ENCODE data around the gene PLEKHG7.

DNA sequence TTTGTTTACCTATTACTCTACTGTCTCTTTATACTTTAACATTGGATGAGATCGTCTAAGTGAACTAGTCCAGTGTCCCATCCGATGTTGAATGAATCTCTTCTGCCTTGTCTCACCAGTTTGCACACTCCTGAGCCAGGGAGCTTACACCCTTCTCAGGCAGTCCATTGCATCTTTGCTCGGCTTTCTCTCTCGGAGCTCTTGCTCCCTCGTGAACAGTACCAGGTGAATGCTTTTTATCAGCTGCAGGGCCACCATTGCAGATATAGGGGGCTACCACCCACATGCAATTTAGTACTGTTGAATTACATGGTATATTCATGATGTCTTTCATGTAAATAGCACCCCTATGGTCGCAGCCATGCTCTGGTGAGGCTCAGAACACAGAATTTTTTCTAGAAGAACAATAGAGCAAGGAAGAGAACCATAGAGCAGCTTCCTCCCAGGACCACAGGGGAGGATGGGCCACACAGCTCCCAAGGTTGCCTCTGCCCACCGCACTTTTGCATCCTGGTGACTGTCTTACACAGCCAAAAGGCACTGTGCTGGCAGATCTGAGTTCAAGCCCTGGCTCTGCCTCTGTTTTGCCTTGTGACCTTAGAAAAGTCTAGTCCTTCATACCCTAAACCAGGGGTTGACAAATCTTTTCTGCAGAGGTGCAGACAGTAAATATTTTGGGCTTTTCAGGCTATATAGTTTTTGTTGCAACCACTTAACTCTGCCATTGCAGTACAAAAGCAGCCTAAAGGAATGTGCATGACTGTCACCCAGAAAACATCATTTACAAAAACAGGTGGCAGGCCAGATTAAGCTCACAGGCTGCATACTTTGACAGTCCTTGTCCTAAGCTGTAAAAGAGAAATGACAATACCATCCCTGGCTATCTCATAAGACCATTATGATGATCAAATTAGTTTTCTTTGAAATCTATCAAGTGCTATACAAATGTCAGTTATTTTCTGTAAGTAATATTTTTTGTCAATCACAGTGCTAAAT, 35.4 kb downstream of the PLEKHG7 start:
- TF ChIP-seq, protein P1, sequence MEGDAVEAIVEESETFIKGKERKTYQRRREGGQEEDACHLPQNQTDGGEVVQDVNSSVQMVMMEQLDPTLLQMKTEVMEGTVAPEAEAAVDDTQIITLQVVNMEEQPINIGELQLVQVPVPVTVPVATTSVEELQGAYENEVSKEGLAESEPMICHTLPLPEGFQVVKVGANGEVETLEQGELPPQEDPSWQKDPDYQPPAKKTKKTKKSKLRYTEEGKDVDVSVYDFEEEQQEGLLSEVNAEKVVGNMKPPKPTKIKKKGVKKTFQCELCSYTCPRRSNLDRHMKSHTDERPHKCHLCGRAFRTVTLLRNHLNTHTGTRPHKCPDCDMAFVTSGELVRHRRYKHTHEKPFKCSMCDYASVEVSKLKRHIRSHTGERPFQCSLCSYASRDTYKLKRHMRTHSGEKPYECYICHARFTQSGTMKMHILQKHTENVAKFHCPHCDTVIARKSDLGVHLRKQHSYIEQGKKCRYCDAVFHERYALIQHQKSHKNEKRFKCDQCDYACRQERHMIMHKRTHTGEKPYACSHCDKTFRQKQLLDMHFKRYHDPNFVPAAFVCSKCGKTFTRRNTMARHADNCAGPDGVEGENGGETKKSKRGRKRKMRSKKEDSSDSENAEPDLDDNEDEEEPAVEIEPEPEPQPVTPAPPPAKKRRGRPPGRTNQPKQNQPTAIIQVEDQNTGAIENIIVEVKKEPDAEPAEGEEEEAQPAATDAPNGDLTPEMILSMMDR (IDR thresholded peaks at IDR 0.05; ENCODE audit: low read depth, low read length, missing input control), result no peak
- TF ChIP-seq, protein P2, sequence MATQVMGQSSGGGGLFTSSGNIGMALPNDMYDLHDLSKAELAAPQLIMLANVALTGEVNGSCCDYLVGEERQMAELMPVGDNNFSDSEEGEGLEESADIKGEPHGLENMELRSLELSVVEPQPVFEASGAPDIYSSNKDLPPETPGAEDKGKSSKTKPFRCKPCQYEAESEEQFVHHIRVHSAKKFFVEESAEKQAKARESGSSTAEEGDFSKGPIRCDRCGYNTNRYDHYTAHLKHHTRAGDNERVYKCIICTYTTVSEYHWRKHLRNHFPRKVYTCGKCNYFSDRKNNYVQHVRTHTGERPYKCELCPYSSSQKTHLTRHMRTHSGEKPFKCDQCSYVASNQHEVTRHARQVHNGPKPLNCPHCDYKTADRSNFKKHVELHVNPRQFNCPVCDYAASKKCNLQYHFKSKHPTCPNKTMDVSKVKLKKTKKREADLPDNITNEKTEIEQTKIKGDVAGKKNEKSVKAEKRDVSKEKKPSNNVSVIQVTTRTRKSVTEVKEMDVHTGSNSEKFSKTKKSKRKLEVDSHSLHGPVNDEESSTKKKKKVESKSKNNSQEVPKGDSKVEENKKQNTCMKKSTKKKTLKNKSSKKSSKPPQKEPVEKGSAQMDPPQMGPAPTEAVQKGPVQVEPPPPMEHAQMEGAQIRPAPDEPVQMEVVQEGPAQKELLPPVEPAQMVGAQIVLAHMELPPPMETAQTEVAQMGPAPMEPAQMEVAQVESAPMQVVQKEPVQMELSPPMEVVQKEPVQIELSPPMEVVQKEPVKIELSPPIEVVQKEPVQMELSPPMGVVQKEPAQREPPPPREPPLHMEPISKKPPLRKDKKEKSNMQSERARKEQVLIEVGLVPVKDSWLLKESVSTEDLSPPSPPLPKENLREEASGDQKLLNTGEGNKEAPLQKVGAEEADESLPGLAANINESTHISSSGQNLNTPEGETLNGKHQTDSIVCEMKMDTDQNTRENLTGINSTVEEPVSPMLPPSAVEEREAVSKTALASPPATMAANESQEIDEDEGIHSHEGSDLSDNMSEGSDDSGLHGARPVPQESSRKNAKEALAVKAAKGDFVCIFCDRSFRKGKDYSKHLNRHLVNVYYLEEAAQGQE (IDR thresholded peaks at IDR 0.05), result no peak
- no peak for TF ChIP-seq TAF1 (conservative IDR thresholded peaks at IDR 0.05)
- no peak for TF ChIP-seq RAD21 (IDR thresholded peaks at IDR 0.05)
- TF ChIP-seq, protein P3, sequence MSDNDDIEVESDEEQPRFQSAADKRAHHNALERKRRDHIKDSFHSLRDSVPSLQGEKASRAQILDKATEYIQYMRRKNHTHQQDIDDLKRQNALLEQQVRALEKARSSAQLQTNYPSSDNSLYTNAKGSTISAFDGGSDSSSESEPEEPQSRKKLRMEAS (IDR thresholded peaks at IDR 0.05), result no peak
